ENCODE measurements around the gene ST7. TPM values are rescaled to one million over a fixed set of nuclear protein-coding genes. Genes with fewer than 3 reads are reported as not detected.

Gene ST7
- total and polyA plus RNA-seq, 2 of the 13 experiments (the other 11 are each of a cell fraction or from before 2014, with no cell fraction given) = 17.3 to 23.5 TPM

DNA sequence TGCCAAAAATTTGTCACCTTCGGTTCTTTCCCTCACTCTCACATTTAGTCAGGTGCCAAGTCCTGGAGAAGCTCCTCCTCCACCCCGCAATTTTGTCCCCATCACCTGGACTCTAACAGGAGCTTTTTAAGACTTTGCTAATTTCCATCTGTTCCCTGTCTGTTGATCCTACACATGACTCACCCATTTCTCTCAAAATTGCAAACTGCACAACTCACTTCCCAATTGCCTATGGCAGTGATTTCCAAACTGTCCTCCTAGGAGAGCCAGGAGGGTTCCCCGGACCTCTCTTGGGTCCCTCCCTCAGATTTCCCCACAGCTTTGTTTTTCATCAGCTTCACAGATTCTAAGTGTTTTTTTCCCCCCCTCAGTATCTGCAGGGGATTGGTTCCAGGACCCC is 249.2 kb downstream of the ST7 start:
- in situ Hi-C loops (cut with HindIII; ENCODE audit: extremely low pct_ligation_motif_present, low pct_unique_long_range_greater_than_20kb) (no loop called here), intact Hi-C loops (cut with micrococcal nuclease; ENCODE audit: unreplicated experiment) (no loop called here)
- ATAC-seq (no peak), FAIRE-seq (no peak), DNase-seq (ENCODE audit: low spot score) (no peak)
- BruUV-seq (replicated peaks) = no TSS peak
- H3K79me2 ChIP-seq (ENCODE audit: insufficient read depth, low read length) = no peaks in the 10 kb centered on the region
- TF ChIP-seq TRIM24 (CRISPR knock-in tag; IDR thresholded peaks at IDR 0.05) (no peak), NR2C2 (CRISPR knock-in tag; IDR thresholded peaks at IDR 0.05; ENCODE audit: borderline replicate concordance) (no peak), BRCA1 (CRISPR knock-in tag; IDR thresholded peaks at IDR 0.05) (no peak)
- no peaks in the 10 kb centered on the region for H3K4me1 ChIP-seq (ENCODE audit: insufficient read depth, low read length)
- H3K27me3 ChIP-seq (ENCODE audit: control insufficient read depth in 1 of 2, insufficient read depth in 2 of 2, low read length in 2 of 2) = no peaks in the 10 kb centered on the region
- H3K36me3 ChIP-seq (replicated peaks in 1 of 2; ENCODE audit: control insufficient read depth in 1 of 2, insufficient read depth in 2 of 2, low read length in 2 of 2) = no peaks in the 10 kb centered on the region; a peak in 2 of 5 replicates
- no peak overlapping the region for H3K4me2 ChIP-seq (ENCODE audit: low read depth, low read length)
- no peak overlapping the region for H2AFZ ChIP-seq (ENCODE audit: low read length)
- WGBS (ENCODE audit: low lambda C conversion rate) = 64% methylated on average over 3 of the region's 3 CpGs
- POLR2A ChIA-PET = no interaction called here
- H4K20me1 ChIP-seq (ENCODE audit: insufficient read depth, low read length) = no peaks in the 10 kb centered on the region
- H3K9ac ChIP-seq (ENCODE audit: insufficient read depth, low read depth, low read length) = no peak overlapping the region
- CTCF ChIA-PET (ENCODE audit: low intra/inter-chr PET ratio, low total read pairs) = no interaction called here
- no peak overlapping the region for H3K4me3 ChIP-seq (replicated peaks in 1 of 3; ENCODE audit: insufficient read depth in 1 of 3, low read depth in 2 of 3, low read length in 3 of 3)
- H3K9me3 ChIP-seq (ENCODE audit: low read length) = no peaks in the 10 kb centered on the region
- H3K27ac ChIP-seq (ENCODE audit: extremely low read length, insufficient read depth, low read length) = no peak overlapping the region

DNA sequence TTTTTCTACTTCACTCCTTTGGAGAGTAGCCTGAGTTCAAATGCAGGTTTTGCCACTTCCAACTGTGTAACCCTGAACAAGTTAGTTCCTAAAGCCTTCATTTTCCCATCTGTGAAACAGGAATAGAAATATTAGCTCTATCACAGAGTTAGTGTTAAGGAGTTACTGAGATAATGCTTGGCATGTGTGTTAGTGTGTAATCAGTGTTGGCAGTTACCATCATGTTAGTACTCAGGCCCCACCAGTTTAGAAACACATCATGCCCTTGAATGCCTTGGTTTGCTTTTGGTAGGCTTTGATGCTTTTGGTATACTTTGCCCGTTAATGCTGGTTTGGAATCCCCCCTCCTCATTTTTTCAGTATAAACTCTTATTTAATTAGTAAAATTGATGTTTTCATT is 249.9 kb downstream of the ST7 start:
- CTCF ChIA-PET (ENCODE audit: low intra/inter-chr PET ratio, low total read pairs) = no interaction called here
- Histone ChIP-seq H3K4me2 (ENCODE audit: low read depth, low read length) (no peak overlapping the region), H3K27me3 (ENCODE audit: control insufficient read depth in 1 of 2, insufficient read depth in 2 of 2, low read length in 2 of 2) (no peaks in the 10 kb centered on the region), H3K4me3 (replicated peaks in 1 of 3; ENCODE audit: insufficient read depth in 1 of 3, low read depth in 2 of 3, low read length in 3 of 3) (no peak overlapping the region), H3K36me3 (replicated peaks in 1 of 2; ENCODE audit: control insufficient read depth in 1 of 2, insufficient read depth in 2 of 2, low read length in 2 of 2) (no peaks in the 10 kb centered on the region; a peak in 2 of 5 replicates), H3K79me2 (ENCODE audit: insufficient read depth, low read length) (no peaks in the 10 kb centered on the region), H3K4me1 (ENCODE audit: insufficient read depth, low read length) (no peaks in the 10 kb centered on the region), H3K27ac (ENCODE audit: extremely low read length, insufficient read depth, low read length) (no peak overlapping the region), H3K9me3 (ENCODE audit: low read length) (no peaks in the 10 kb centered on the region), H3K9ac (ENCODE audit: insufficient read depth, low read depth, low read length) (no peak overlapping the region), H2AFZ (ENCODE audit: low read length) (no peak overlapping the region), H4K20me1 (ENCODE audit: insufficient read depth, low read length) (no peaks in the 10 kb centered on the region)
- ATAC-seq = no peak
- POLR2A ChIA-PET = no interaction called here
- no peak for FAIRE-seq
- no TSS peak for BruUV-seq (replicated peaks)
- 100% methylated on average over 1 of the region's 1 CpG for WGBS (ENCODE audit: low lambda C conversion rate)
- in situ Hi-C loops (cut with HindIII; ENCODE audit: extremely low pct_ligation_motif_present, low pct_unique_long_range_greater_than_20kb) = no loop called here
- no peak for TF ChIP-seq ZNF816 (CRISPR knock-in tag; IDR thresholded peaks at IDR 0.05; ENCODE audit: borderline replicate concordance)
- DNase-seq (ENCODE audit: low spot score) = no peak
- intact Hi-C loops (cut with micrococcal nuclease; ENCODE audit: unreplicated experiment) = no loop called here
